Endodermal cell (in vitro differentiated cells): ENCODE data around the gene TMEM115. TPM values are rescaled to one million over a fixed set of nuclear protein-coding genes. Genes with fewer than 3 reads are reported as not detected.

Source experiments
- DNase-seq: peaks from one replicate; pipeline ENCODE4 v3.0.0-alpha.2; 2017
- H3K27ac ChIP-seq: 2 replicates; pipeline ENCODE4 v1.5.1; 2013; ENCODE audit warnings: mild to moderate bottlenecking, low read depth, low read length, moderate library complexity
- H3K27me3 ChIP-seq: 2 replicates; pipeline ENCODE4 v1.6.1; 2013; ENCODE audit warnings: mild to moderate bottlenecking, low read length, moderate library complexity; ENCODE audit not compliant: insufficient read depth, control insufficient read depth, poor library complexity, severe bottlenecking
- H3K36me3 ChIP-seq: 2 replicates; pipeline ENCODE4 v1.7.0; 2013; ENCODE audit warnings: mild to moderate bottlenecking, low read length, moderate library complexity; ENCODE audit not compliant: control insufficient read depth, insufficient read depth
- H3K4me1 ChIP-seq: one replicate; pipeline ENCODE4 v1.7.0; 2013; ENCODE audit warnings: low read length; ENCODE audit not compliant: control insufficient read depth, insufficient read depth
- H3K4me3 ChIP-seq: 2 replicates; pipeline ENCODE4 v1.5.1; 2013; ENCODE audit warnings: mild to moderate bottlenecking, low read length, moderate library complexity
- H3K9ac ChIP-seq: 2 replicates; pipeline ENCODE4 v1.6.1; 2013; ENCODE audit warnings: mild to moderate bottlenecking, low read length, moderate library complexity; ENCODE audit not compliant: poor library complexity, severe bottlenecking; ENCODE audit errors: extremely low read depth
- H3K9me3 ChIP-seq: 2 replicates; pipeline ENCODE4 v1.6.1; 2013; ENCODE audit warnings: mild to moderate bottlenecking, low read length, moderate library complexity; ENCODE audit not compliant: control insufficient read depth
- H3K27ac Mint-ChIP-seq: 2 replicates; pipeline ENCODE4 v1.8.0; 2020; ENCODE audit warnings: mixed read lengths
- H3K27me3 Mint-ChIP-seq: 2 replicates; pipeline ENCODE4 v1.8.0; 2021; ENCODE audit warnings: mild to moderate bottlenecking, mixed read lengths; ENCODE audit not compliant: insufficient read depth
- H3K36me3 Mint-ChIP-seq: 2 replicates; pipeline ENCODE4 v1.8.0; 2020; ENCODE audit warnings: low read depth, mixed read lengths
- H3K4me1 Mint-ChIP-seq: 2 replicates; pipeline ENCODE4 v1.8.0; 2020; ENCODE audit warnings: mixed read lengths
- H3K4me3 Mint-ChIP-seq: 2 replicates; pipeline ENCODE4 v1.8.0; 2020; ENCODE audit warnings: mild to moderate bottlenecking, moderate library complexity, mixed read lengths
- H3K9me3 Mint-ChIP-seq: 2 replicates; pipeline ENCODE4 v1.8.0; 2020; ENCODE audit warnings: mild to moderate bottlenecking, mixed read lengths
- CTCF ChIP-seq: fragments of 200-600 bp; sonication (generic); conservative IDR thresholded peaks from 2 replicates; pipeline ENCODE4 v1.5.0; 2021; ENCODE audit warnings: antibody characterized with exemption, mild to moderate bottlenecking
- WGBS, 2 experiments: methylation state at CpG; one replicate each; pipeline versions ENCODE4 v1.1.5 to v1.1.7; 2013; ENCODE audit warnings: missing lambda C conversion rate in 2 of 2, mixed read lengths in 1 of 2; ENCODE audit not compliant: insufficient coverage in 1 of 2, insufficient read length in 1 of 2; 5-methylcytosine and 5-hydroxymethylcytosine counted together
- total RNA-seq, 2 donors: library from RNA; stranded (reverse); fragmentation: NEBNext Ultra II Directional in 1 of 2; extraction: Animal tissue kit (Norgen Biotek cat#: 25700) in 1 of 2; gene quantifications; 2 replicates in 1 of 2; 3 replicates in 1 of 2; pipeline ENCODE4 v1.2.1, GENCODE V29; 2021

TMEM115 gene
- total RNA-seq, 2 donors from 2014 or later: 30.1 to 32.2 TPM

- Histone ChIP-seq H3K36me3 (peaks cover 41% of the 10 kb centered on the region), H3K4me1 (peaks cover 10% of the 10 kb centered on the region), H3K9ac (no peak overlapping the region), H3K27me3 (peaks cover 8% of the 10 kb centered on the region), H3K9me3 (no peaks in the 10 kb centered on the region), H3K4me3 (peak overlapping the region; percentile 3), H3K27ac (no peak overlapping the region)
- 90 to 95% methylated on average over 8 to 12 of the region's 12 CpGs for WGBS, 2 experiments
- Mint-ChIP-seq H3K4me3 (no peak overlapping the region), H3K9me3 (no peaks in the 10 kb centered on the region), H3K27ac (peak overlapping the region; percentile 55), H3K36me3 (peaks cover 29% of the 10 kb centered on the region), H3K27me3 (peaks cover 8% of the 10 kb centered on the region), H3K4me1 (peaks cover 10% of the 10 kb centered on the region)
- TF ChIP-seq CTCF: no peak
- DNase-seq: no peak
Observed at GRCh38 chr3:50333744-50334328, 25.5 kb downstream of the TMEM115 start.

DNA sequence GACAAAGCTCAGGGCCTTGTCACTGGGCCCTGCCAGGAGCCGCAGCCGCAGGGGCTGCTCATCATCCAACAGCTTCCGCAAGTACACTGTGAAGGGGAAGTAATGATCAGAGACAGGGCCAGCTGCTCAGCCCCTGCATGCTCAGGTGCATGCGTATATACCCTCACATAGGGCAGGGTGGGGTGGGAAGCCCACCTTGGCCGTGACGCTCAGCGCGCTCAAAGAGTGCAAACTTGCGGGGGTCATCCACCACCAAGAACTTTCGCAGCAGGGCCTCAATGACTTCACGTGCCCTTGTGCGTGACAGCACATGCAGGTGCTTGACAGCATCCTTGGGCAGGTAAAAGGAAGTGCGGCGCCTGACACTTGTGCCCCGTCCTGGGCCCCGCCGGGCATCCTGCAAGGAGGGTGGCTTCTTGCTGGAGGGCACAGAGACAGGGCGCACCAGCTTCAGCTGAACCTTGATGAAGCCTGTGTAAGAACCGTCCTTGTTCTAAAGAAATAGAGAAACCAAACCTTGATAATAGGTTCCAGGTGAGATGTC, 27.9 kb downstream of the TMEM115 start:
- H3K27ac Mint-ChIP-seq: no peak overlapping the region
- TF ChIP-seq CTCF: no peak
- peaks cover 29% of the 10 kb centered on the region for H3K36me3 Mint-ChIP-seq
- H3K27me3 Mint-ChIP-seq: no peaks in the 10 kb centered on the region
- H3K9me3 Mint-ChIP-seq: no peaks in the 10 kb centered on the region
- no peak for DNase-seq
- H3K4me3 ChIP-seq: no peak overlapping the region
- no peaks in the 10 kb centered on the region for H3K27me3 ChIP-seq
- no peak overlapping the region for H3K27ac ChIP-seq
- no peak overlapping the region for H3K9ac ChIP-seq
- 96 to 97% methylated on average over 16 to 19 of the region's 19 CpGs for WGBS, 2 experiments
- peaks cover 9% of the 10 kb centered on the region for H3K4me1 Mint-ChIP-seq
- H3K36me3 ChIP-seq: peaks cover 46% of the 10 kb centered on the region
- H3K4me3 Mint-ChIP-seq: no peak overlapping the region
- H3K9me3 ChIP-seq: no peaks in the 10 kb centered on the region
- H3K4me1 ChIP-seq: peaks cover 10% of the 10 kb centered on the region

GRCh38 chr3:50330330-50330729, 29.0 kb downstream of the TMEM115 start:
- Mint-ChIP-seq H3K4me3 (no peak overlapping the region), H3K9me3 (no peaks in the 10 kb centered on the region), H3K4me1 (peaks cover 3% of the 10 kb centered on the region), H3K27me3 (no peaks in the 10 kb centered on the region), H3K27ac (no peak overlapping the region), H3K36me3 (peaks cover 33% of the 10 kb centered on the region)
- H3K27me3 ChIP-seq: no peaks in the 10 kb centered on the region
- H3K4me1 ChIP-seq: peaks cover 4% of the 10 kb centered on the region
- no peak for TF ChIP-seq CTCF
- no peak overlapping the region for H3K4me3 ChIP-seq
- H3K36me3 ChIP-seq: peaks cover 54% of the 10 kb centered on the region
- H3K9ac ChIP-seq: no peak overlapping the region
- DNase-seq: no peak
- no peak overlapping the region for H3K27ac ChIP-seq
- 88 to 95% methylated on average over 6 to 10 of the region's 10 CpGs for WGBS, 2 experiments
- no peaks in the 10 kb centered on the region for H3K9me3 ChIP-seq
